BE2C (cell line): ENCODE measurements around the gene GPR35.
"Not testable (repeated sequence)": the region's sequence is repeated elsewhere in the genome, so short reads cannot be mapped to it uniquely, and the experiment has no call there.

ENCODE experiments used
- DNase-seq: peaks from one replicate; pipeline ENCODE4 v3.0.0-alpha.2; 2020
- H3K27me3 ChIP-seq: fragments of 250-450 bp; sonication (Bioruptor Pico); 2 replicates; pipeline ENCODE4 v1.5.1; 2020; ENCODE audit warnings: mild to moderate bottlenecking
- H3K36me3 ChIP-seq: fragments of 250-450 bp; sonication (Bioruptor Pico); 2 replicates; pipeline ENCODE4 v1.5.1; 2020; ENCODE audit warnings: mild to moderate bottlenecking
- H3K4me1 ChIP-seq: fragments of 250-450 bp; sonication (Bioruptor Pico); 2 replicates; pipeline ENCODE4 v1.5.1; 2020
- H3K4me3 ChIP-seq: 2 replicates; pipeline ENCODE4 v1.5.1; 2011; ENCODE audit warnings: low read depth, low read length
- H3K9me3 ChIP-seq: fragments of 250-450 bp; sonication (Bioruptor Pico); 2 replicates; pipeline ENCODE4 v1.5.1; 2020

The GPR35 gene

DNA sequence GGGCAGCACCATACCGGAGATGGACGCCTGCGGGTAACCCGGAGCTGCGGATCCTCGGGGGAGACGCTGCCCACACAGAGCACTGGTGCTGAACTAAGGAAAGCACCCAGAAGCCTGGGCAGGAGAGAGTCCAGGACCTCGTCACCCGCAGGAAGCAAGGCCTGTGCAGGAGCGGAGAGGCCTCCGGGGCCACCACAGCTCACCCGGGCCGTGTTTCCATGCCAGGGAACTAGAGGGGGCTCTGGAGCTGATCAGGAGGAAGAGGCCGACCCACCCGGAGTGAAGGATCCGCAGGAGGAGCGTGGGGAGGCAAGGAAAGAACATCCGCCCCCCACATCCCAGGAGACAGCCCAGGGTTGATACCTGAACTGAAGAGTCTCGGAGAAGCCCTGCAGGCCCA lies 53.6 kb downstream of the GPR35 start:
- H3K9me3 ChIP-seq, H3K36me3 ChIP-seq, H3K4me1 ChIP-seq, DNase-seq, H3K27me3 ChIP-seq, H3K4me3 ChIP-seq: not testable (repeated sequence)

DNA sequence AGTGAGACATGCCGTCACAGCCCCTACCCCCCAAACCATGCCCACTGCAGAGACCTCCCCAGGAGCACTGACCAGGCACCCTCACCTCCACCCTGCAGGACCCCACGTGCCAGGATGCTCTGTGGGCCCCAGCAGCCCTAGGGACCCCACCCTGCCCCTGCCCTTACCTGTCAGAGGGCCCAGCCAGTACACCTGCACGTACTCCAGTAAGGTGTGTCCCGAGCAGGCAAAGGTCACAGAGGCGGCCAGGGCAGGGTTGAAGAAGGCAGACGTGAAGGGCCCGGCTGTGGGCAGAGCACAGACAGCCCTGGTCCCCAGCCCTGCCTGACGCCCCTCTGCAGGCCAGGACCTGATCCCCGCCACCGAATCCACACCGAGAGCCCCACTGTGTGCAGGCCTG lies 54.9 kb downstream of the GPR35 start:
- not testable (repeated sequence) for H3K4me3 ChIP-seq, H3K36me3 ChIP-seq

More for the DNA sequence above, 54.9 kb downstream of the GPR35 start:
- DNase-seq, H3K27me3 ChIP-seq, H3K4me1 ChIP-seq, H3K9me3 ChIP-seq: not testable (repeated sequence)
